RWPE1 (cell line): ENCODE results near the gene DNASE1L1.
A peak's percentile ranks its signal among the peaks of the same experiment; 100 is the strongest.
"Not testable (repeated sequence)": the region's sequence is repeated elsewhere in the genome, so short reads cannot be mapped to it uniquely, and the experiment has no call there.

Source experiments
- CTCF ChIA-PET: fragments of 350-600 bp; sonication (Branson Sonifier 250); formaldehyde crosslinking; extraction: SDS; loops from one replicate; lab custom pipeline; 2021; lab: Yijun Ruan, JAX
- POLR2A ChIA-PET: fragments of 400-600 bp; formaldehyde crosslinking; extraction: SDS; loops from one replicate; lab custom pipeline; 2020; ENCODE audit warnings: antibody characterized with exemption; ENCODE audit not compliant: low non-redundant PET; lab: Yijun Ruan, JAX
- DNase-seq: peaks from one replicate; pipeline ENCODE4 v3.0.0; 2012; ENCODE audit warnings: low spot score
- H3K27ac ChIP-seq: fragments of 450-650 bp; 2 replicates; pipeline ENCODE4 v1.5.1; 2017
- TF ChIP-seq, protein P1 (sequence below): fragments of 450-650 bp; conservative IDR thresholded peaks from 2 replicates; pipeline ENCODE4 v1.5.1; 2017; ENCODE audit warnings: low read depth, mild to moderate bottlenecking

Gene DNASE1L1

GRCh38 chrX:154398668-154399526, 10.2 kb downstream of the DNASE1L1 start:
- no peak for DNase-seq
- POLR2A ChIA-PET = interaction anchor here (0.6 to 1.3 kb wide), 3 partner anchors 11 to 340 kb away, joined by 3 to 5 read pairs (median 4); no protein-coding TSS in a partner anchor
- TF ChIP-seq, protein P1, sequence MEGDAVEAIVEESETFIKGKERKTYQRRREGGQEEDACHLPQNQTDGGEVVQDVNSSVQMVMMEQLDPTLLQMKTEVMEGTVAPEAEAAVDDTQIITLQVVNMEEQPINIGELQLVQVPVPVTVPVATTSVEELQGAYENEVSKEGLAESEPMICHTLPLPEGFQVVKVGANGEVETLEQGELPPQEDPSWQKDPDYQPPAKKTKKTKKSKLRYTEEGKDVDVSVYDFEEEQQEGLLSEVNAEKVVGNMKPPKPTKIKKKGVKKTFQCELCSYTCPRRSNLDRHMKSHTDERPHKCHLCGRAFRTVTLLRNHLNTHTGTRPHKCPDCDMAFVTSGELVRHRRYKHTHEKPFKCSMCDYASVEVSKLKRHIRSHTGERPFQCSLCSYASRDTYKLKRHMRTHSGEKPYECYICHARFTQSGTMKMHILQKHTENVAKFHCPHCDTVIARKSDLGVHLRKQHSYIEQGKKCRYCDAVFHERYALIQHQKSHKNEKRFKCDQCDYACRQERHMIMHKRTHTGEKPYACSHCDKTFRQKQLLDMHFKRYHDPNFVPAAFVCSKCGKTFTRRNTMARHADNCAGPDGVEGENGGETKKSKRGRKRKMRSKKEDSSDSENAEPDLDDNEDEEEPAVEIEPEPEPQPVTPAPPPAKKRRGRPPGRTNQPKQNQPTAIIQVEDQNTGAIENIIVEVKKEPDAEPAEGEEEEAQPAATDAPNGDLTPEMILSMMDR = peak; percentile 81
- CTCF ChIA-PET = no interaction called here
- H3K27ac ChIP-seq = peak overlapping the region; percentile 95

GRCh38 chrX:154397888-154398667, 11.0 kb downstream of the DNASE1L1 start, which contains the start of gene RPL10:
TSS of gene RPL10 (plus strand) at chrX:154398377. CDS start at chrX:154398520, 143 bp downstream.
- POLR2A ChIA-PET = interaction anchor here (1.1 kb wide), 1 partner anchor 33 kb away, joined by 4 read pairs; no protein-coding TSS in a partner anchor
- peak; percentile 96 for DNase-seq
- CTCF ChIA-PET = no interaction called here
- TF ChIP-seq, protein P1 = no peak
- H3K27ac ChIP-seq = peak within 1 kb of the TSS; percentile 95

DNA sequence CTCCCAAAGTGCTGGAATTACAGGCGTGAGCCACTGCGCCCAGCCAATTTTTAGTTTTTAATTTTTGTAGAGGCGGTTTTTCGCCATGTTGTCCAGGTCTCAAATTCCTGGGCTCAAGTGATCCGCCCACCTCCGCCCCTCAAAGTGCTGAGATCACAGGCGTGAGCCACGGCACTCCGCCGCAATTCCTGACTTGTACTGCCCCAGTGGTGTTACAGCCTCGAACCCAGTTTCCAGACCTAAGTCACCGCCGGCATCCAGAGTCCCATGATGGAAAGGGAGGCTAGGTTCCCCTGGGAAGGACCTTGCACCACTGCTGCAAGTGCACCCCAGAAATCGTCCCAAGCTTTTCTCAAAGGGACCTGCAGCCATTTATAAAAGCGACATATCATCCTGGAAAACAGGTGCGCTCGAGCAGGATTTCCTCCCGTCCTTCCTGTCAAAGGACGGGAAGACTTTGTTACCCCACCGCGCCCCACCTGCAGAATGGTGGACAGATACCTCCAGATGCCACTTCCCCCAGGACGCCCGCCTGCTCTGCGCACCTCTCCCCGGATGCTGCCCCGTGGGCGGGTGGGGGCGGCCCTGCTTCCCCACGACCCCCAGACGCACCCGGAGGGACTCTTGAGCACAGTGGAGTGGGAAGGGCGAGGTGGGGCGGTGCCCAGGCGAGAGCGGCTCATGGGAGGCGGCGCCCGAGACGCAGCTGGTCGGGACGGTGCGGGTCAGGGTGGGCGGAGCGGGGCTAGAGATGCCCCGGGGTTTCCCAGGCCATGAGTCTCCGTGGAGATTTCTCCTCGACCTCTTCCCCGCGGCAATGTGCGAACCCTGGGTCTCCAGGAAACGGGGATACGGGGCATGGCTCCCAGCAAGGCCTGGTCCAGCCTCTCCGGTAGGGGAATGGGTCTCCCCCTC, 11.8 kb downstream of the DNASE1L1 start:
- ChIA-PET CTCF (interaction anchor here (1.2 kb wide), 1 partner anchor 23 kb away, joined by 5 read pairs; the partner anchor contains the start of gene FLNA), POLR2A (interaction anchor here (1.1 to 1.2 kb wide), 2 partner anchors 34 to 45 kb away, joined by 3 to 4 read pairs; no protein-coding TSS in a partner anchor)
- DNase-seq = no peak
- TF ChIP-seq, protein P1 = no peak
- H3K27ac ChIP-seq = peak overlapping the region; percentile 95

DNA sequence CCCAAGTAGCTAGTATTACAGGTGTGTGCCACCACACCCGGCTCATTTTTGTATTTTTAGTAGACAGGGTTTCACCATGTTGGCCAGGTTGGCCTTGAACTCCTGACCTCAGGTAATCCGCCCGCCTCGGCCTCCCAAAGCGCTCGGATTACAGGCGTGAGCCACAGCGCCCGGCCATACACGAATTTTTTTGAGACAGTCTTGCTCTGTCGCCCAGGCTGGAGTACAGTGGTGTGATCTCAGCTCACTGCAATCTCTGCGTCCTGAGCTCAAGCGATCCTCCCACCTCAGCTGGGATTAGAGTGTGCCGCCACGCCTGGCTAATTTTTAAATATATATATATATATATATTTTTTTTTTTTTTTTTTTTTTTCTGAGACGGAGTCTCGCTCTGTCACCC, 12.7 kb downstream of the DNASE1L1 start:
- ChIA-PET POLR2A (interaction anchor here (1.2 kb wide), 1 partner anchor 46 kb away, joined by 3 read pairs; no protein-coding TSS in a partner anchor), CTCF (interaction anchor here (1.2 kb wide), 1 partner anchor 22 kb away, joined by 5 read pairs; the partner anchor contains the start of gene FLNA)
- H3K27ac ChIP-seq = peak overlapping the region; percentile 95
- not testable (repeated sequence) for DNase-seq

DNA sequence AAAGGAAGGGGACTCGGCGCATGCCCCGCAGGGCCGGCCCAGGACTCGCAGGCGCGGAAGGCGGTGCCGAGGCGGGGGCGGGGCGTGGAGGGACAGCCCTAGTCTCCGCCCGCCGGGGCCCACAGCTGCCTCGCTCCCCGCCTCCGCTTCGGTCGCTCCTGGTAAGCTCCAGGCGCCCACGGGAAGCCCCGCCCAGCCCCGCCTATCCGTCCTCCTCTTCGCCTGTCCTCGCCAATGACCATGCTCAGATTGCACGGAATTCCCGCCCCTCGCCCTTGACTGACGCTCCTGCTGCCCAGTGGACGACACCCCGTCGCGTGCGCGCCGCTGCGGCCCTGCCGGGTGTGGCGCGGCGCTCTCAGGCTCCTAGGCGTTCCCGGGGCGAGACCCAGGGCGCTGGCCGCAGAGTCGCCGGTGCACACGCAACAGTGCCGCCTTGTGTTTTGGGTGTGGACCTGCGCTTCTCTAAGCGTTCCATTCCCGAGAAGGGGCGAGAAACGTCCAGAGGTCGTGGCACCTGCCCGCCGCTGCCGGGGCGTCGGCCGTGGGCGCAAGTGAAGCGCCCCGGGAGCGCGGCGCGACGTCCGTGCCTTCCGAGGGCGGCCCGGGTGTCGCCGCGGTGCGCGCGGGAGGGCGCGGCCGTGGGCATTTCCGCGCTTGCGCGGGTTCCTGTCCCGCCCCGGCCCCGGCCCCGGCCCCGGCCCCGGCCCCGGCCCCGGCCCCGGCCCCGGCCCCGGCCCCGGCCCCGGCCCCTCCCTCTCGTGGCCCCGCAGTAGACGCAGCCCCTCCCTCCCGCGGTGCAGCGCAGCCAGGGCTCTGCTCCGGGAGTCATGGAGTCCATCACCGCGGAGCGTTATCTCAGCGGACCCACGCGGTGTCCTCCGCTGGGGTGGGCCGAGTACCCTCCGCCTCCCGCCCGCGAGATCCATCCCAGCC, 19.0 kb downstream of the DNASE1L1 start:
- POLR2A ChIA-PET, DNase-seq, CTCF ChIA-PET: not testable (repeated sequence)
- peak overlapping the region; percentile 67 for H3K27ac ChIP-seq

DNA sequence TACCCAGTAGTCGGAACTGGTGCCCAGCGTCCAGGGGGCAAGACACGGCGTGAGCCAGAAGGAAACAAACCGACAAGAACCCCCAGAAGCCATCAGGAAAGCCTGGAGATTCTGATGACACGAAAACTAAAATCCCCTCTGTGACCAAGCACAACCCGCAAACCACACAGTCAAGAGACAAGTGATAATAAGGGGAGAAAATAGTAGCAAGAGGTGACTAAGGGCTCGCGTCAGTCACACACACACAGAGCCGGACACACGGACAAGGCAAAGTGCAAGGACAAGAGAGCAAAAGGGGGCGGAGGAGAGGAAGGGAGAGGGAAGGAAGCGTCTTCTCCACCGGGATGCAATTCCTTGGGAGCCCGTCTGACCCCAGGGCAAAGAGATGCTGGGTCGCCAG, 20.4 kb downstream of the DNASE1L1 start:
- CTCF ChIA-PET, POLR2A ChIA-PET, DNase-seq, H3K27ac ChIP-seq: not testable (repeated sequence)

- CTCF ChIA-PET, DNase-seq, POLR2A ChIA-PET, H3K27ac ChIP-seq: not testable (repeated sequence)
Observed at GRCh38 chrX:154388094-154388493, 21.0 kb downstream of the DNASE1L1 start.
